Fibroblast of upper back skin (primary cell): ENCODE results near the gene RPL5.

Experiments used
- DNase-seq: peaks from one replicate; pipeline ENCODE4 v3.0.0-alpha.2; 2013

The RPL5 gene

GRCh38 chr1:92858564-92859399 lies 26.9 kb downstream of the RPL5 start:
- DNase-seq: peak; percentile 83

- no peak for DNase-seq
Measured at GRCh38 chr1:92859400-92860039, 27.7 kb downstream of the RPL5 start.

DNA sequence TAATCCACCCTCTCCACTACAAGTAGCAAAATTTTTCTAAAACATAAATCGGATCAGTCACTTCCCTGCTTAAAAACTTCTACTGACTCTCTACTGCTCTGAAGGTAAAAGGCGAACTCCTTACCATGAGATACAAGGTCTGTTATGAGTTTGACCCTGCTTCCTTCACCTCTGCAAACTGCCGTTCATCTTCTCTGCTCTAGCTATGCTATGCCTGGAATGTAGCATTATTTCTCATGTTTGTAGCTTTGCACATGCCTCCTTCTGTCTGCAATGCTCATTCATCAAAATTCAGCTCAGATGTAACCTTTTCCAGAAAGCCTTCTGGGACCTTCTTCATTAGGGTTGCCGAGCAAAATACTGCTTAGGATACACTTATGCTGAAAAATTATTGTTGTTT lies 30.8 kb downstream of the RPL5 start:
- peak; percentile 39 for DNase-seq

GRCh38 chr1:92864131-92864530 lies 32.3 kb downstream of the RPL5 start:
- DNase-seq: no peak

GRCh38 chr1:92870591-92870990 lies 38.8 kb downstream of the RPL5 start:
- no peak for DNase-seq

DNA sequence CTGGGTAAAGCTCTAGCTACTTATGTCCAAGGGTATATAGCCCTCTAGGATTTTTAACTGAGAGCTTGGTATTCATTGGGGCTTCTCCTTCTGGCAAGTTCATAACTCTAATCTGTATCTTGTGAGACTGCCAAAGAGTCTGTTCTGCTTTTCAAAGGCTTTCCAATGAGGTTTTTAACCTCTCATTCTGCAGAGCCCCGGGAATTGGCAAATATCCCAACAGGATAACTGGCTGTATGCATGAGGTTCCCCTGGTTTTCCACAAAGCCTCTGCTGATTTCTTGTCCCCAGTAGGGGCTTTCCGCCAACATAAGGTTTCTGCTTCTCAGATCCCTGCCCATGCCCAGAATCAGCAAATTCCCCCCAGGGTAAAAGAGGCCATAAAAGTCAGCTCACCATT lies 40.9 kb downstream of the RPL5 start:
- DNase-seq: peak; percentile 12

DNA sequence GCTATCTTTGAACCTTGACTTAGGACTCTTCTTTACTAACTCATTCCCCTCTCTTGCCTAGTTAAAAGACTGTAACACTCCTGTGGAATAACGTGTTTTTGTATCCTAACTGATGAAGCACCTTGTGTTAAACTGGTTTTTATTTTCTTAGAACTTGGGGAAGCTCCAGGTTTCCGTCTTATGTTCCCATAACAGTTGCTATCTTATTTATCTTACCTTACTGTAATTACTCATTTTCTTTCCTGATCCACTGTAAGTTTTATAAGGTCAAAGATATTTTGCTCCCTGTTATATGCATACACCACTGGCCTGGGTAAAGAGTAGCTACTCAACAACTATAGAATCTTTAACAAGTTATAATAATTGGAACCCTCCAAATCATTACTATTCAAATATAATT lies 43.1 kb downstream of the RPL5 start:
- no peak for DNase-seq

DNA sequence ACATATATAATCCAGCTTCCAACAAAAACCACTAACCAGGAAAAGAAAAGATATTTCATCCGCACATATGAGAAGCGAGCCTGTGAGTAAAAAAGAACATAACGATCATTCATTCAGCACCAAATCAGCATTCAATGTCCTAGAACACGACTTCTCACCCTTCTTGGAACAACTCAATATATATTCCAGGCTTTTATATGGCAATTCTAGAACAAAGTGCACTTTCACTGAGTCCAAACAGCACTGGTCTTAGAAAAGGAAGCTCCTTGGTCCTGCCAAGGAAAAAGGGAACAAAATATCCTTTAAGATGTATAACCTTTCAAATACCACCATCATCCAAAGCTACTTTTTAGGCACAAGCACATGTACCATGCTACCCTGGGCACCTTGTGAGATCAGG lies 44.5 kb downstream of the RPL5 start:
- no peak for DNase-seq

DNA sequence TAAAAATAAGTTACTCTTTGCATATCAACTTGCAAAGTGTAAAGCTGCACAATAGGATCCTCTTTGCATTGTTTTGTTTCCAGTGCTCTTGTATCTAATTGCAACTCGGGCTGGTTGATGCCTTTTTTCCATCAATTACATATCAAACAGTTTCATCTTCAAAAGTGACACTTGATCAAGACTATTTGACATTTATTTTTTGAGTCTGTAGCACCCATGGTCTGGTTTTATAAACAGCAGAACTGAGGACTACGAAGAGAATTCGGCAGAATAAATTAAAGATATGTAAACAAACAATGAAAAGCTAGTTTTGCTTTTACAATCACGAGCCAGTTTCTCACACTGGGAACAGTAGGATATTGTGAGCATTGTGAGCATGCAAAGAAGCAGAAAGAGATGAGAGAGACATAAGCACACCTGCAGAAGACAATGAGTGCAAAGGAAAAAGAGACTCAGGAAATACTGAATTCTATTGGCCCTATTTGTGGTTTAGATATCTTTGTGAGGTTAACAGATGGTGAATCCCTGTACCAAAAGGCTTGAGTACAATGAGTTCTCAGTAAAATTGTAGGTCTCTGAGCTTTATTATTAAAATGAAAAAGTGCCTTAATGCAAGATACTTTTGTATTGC lies 45.4 kb downstream of the RPL5 start:
- DNase-seq: no peak

DNA sequence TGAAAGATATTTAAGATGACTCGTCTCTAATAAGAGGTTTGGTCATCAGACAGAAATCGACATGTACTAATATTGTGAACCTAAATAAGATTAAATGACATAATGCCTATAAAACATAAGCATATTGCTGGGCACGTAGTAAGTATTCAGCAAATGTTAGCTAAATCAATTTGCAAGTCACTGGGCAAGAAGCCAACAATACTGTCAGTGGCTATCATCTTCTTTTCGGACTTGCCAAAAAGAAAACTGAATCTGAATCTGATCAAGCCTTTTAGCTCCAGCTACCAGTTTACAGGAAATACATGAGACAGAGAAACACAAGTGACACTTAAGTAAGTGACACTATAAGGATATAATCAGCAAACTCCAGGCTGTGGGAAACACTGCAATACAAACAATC lies 46.0 kb downstream of the RPL5 start:
- DNase-seq: peak; percentile 25

- no peak for DNase-seq
Measured at GRCh38 chr1:92879316-92879968, 47.6 kb downstream of the RPL5 start.

DNA sequence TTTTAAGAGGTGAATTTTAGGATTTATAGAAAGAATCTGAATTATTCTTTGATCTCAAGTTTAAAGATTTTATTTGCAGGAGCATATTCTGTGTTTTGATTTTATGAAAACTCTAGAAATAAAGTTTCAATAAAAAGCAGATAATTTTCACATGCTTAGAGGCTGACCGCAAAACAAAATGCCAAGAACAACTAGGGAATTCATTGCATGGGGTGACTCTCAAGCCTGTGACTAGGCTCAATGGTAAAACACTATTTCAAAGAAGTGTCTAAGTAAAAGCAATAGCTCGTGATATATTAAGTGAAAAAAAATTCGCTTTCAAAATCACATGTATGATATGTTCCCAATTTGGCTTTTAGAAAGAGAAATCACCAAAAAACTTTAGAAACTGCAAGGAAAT lies 49.6 kb downstream of the RPL5 start:
- no peak for DNase-seq

GRCh38 chr1:92882819-92883218 lies 51.0 kb downstream of the RPL5 start:
- DNase-seq: no peak

GRCh38 chr1:92883297-92883696 lies 51.5 kb downstream of the RPL5 start:
- no peak for DNase-seq

DNA sequence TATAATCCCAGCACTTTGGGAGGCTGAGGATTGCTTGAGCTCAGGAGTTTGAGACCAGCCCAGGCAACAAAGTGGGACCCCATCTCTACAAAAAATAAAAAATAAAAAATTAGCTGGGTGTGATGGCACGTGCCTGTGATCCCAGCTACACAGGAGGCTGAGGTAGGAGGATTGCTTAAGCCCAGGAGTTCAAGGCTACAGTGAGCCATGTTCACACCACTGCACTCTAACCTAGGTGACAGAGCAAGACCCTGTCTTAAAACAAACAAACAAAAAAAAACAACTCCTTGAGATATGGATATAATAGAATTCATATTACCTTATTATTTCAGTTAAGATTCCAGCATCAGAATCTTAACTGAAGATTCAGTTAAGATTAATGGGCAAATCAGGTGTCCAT lies 52.4 kb downstream of the RPL5 start:
- no peak for DNase-seq

GRCh38 chr1:92886886-92887419 lies 55.1 kb downstream of the RPL5 start:
- no peak for DNase-seq

DNA sequence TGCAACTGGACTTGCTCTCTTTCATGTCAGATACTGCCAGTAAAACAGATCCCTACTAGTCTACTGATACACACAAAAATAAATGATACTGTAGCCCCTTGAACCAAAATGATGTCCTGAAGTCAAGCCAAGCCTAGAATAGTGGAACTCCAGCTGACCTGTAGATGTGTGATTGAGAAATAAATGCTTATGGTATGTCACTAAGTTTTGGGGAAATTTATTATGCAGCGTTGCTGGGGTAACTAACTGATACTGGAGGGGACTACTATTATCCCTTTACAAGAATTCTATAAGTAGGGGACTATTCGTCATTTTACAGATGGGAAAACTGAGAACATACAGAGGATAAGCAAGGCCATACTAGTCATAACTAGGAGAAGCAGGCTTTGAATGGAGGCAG lies 55.6 kb downstream of the RPL5 start:
- DNase-seq: no peak
